Tibial nerve (tissue), 4 donors: ENCODE results near the gene MYOM1.

Experiments
- EP300 ChIP-seq, 2 donors: sonication (generic); formaldehyde crosslinking; IDR thresholded peaks; one replicate each; pipeline ENCODE4 v1.6.1; 2017; ENCODE audit warnings: antibody characterized with exemption in 2 of 2, mild to moderate bottlenecking in 1 of 2
- POLR2A ChIP-seq, 2 donors: fragments of 450-650 bp; IDR thresholded peaks; one replicate each; pipeline ENCODE4 v1.6.1; 2017; ENCODE audit warnings: antibody characterized with exemption in 2 of 2, mild to moderate bottlenecking in 2 of 2, moderate library complexity in 2 of 2
- TF ChIP-seq, protein P1 (sequence below), 5 experiments: fragments of 200-600 bp in 3 of 5; fragments of 450-650 bp in 2 of 5; sonication (generic) in 3 of 5; IDR thresholded peaks; one replicate each; pipeline ENCODE4 v1.5.1; 2016 to 2019; ENCODE audit warnings: antibody characterized with exemption in 5 of 5, mild to moderate bottlenecking in 3 of 5, moderate library complexity in 2 of 5

DNA sequence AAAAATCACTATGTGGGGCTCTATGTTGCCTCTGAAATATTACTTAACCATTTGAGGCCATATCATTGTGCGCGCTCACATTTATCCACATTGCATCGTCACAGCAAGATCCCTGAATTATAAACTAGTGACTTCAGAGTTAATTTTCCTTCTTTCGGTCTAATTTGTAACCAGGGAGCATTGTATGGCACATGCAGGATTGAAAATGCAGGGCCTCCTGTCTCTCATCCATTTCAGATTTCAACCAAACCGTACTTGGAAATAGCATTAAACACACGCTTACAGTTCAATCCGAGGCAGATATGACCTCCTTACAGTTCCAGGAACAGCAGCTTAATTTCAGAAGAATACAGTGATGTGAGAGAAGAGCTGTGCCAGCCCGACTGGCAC, 532 bp downstream of the MYOM1 start:
- TF ChIP-seq, protein P1, sequence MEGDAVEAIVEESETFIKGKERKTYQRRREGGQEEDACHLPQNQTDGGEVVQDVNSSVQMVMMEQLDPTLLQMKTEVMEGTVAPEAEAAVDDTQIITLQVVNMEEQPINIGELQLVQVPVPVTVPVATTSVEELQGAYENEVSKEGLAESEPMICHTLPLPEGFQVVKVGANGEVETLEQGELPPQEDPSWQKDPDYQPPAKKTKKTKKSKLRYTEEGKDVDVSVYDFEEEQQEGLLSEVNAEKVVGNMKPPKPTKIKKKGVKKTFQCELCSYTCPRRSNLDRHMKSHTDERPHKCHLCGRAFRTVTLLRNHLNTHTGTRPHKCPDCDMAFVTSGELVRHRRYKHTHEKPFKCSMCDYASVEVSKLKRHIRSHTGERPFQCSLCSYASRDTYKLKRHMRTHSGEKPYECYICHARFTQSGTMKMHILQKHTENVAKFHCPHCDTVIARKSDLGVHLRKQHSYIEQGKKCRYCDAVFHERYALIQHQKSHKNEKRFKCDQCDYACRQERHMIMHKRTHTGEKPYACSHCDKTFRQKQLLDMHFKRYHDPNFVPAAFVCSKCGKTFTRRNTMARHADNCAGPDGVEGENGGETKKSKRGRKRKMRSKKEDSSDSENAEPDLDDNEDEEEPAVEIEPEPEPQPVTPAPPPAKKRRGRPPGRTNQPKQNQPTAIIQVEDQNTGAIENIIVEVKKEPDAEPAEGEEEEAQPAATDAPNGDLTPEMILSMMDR (IDR thresholded peaks at IDR 0.05): no peak
- TF ChIP-seq POLR2A (IDR thresholded peaks at IDR 0.05): no peak
- no peak for TF ChIP-seq EP300 (IDR thresholded peaks at IDR 0.05)
